ENCODE results near the gene RCSD1. TPM values are rescaled to one million over a fixed set of nuclear protein-coding genes. Genes with fewer than 3 reads are reported as not detected.

RCSD1 gene
- total RNA-seq, 2 experiments from 2014 or later, result 42.3 to 44.6 TPM

- Histone ChIP-seq H3K27me3 (ENCODE audit: control insufficient read depth in 1 of 2, insufficient read depth in 2 of 2, low read length in 2 of 2) (no peaks in the 10 kb centered on the region), H3K36me3 (ENCODE audit: insufficient read depth, low read length) (no peaks in the 10 kb centered on the region), H3K9me3 (ENCODE audit: control insufficient read depth in 1 of 2, insufficient read depth in 1 of 2, low read length in 2 of 2) (no peaks in the 10 kb centered on the region), H3K4me1 (ENCODE audit: insufficient read depth, low read length) (no peaks in the 10 kb centered on the region), H3K27ac (ENCODE audit: low read depth in 1 of 2, low read length in 2 of 2) (no peak overlapping the region), H3K4me3 (ENCODE audit: low read length) (no peak overlapping the region)
- ChIA-PET POLR2A (no interaction called here), CTCF (interaction anchor here (1.1 to 1.3 kb wide), 2 partner anchors 12 to 23 kb away, joined by 3 read pairs; no protein-coding TSS in a partner anchor)
- TF ChIP-seq, protein P1, sequence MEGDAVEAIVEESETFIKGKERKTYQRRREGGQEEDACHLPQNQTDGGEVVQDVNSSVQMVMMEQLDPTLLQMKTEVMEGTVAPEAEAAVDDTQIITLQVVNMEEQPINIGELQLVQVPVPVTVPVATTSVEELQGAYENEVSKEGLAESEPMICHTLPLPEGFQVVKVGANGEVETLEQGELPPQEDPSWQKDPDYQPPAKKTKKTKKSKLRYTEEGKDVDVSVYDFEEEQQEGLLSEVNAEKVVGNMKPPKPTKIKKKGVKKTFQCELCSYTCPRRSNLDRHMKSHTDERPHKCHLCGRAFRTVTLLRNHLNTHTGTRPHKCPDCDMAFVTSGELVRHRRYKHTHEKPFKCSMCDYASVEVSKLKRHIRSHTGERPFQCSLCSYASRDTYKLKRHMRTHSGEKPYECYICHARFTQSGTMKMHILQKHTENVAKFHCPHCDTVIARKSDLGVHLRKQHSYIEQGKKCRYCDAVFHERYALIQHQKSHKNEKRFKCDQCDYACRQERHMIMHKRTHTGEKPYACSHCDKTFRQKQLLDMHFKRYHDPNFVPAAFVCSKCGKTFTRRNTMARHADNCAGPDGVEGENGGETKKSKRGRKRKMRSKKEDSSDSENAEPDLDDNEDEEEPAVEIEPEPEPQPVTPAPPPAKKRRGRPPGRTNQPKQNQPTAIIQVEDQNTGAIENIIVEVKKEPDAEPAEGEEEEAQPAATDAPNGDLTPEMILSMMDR (IDR thresholded peaks at IDR 0.05), result no peak
- intact Hi-C loops (cut with DNase I, micrococcal nuclease), result no loop called here
- no peak overlapping the region for H3K4me3 Mint-ChIP-seq
- ATAC-seq (ENCODE audit: poor library complexity), result no peak
- H3K27me3 Mint-ChIP-seq, result no peaks in the 10 kb centered on the region
- H3K27ac Mint-ChIP-seq, result no peak overlapping the region
- H3K36me3 Mint-ChIP-seq (ENCODE audit: low read depth), result no peaks in the 10 kb centered on the region
- H3K9me3 Mint-ChIP-seq, result no peaks in the 10 kb centered on the region
- DNase-seq, result no peak
- no peaks in the 10 kb centered on the region for H3K4me1 Mint-ChIP-seq (ENCODE audit: low read depth)
Measured at GRCh38 chr1:167588361-167588760, 41.7 kb upstream of the RCSD1 start.

DNA sequence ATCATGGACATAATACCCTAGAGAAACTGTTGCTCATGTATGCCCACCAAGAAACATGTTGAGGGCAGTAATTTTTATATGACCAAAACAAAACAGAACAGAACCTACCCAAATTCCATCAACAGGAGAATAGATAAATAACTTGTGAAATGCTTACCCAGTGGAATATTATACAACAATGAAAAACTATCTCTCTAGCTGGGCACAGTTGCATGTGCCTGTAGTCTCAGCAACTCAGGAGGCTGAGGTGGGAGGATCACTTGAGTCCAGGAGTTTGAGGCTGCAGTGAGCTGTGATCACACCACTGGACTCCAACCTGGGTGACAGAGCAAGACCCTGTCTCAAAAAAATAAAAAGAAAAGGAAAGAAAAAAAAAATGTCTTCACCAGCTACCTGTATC, 37.6 kb upstream of the RCSD1 start:
- Histone ChIP-seq H3K36me3 (ENCODE audit: insufficient read depth, low read length) (no peaks in the 10 kb centered on the region), H3K27ac (ENCODE audit: low read depth in 1 of 2, low read length in 2 of 2) (no peak overlapping the region), H3K4me3 (ENCODE audit: low read length) (no peak overlapping the region), H3K4me1 (ENCODE audit: insufficient read depth, low read length) (no peaks in the 10 kb centered on the region), H3K9me3 (ENCODE audit: control insufficient read depth in 1 of 2, insufficient read depth in 1 of 2, low read length in 2 of 2) (no peaks in the 10 kb centered on the region), H3K27me3 (ENCODE audit: control insufficient read depth in 1 of 2, insufficient read depth in 2 of 2, low read length in 2 of 2) (no peaks in the 10 kb centered on the region)
- ATAC-seq (ENCODE audit: poor library complexity) (no peak), DNase-seq (no peak)
- CTCF ChIA-PET, result interaction anchor here (1.6 kb wide), 1 partner anchor 44 kb away, joined by 6 read pairs; no protein-coding TSS in a partner anchor
- no peaks in the 10 kb centered on the region for H3K27me3 Mint-ChIP-seq
- no peaks in the 10 kb centered on the region for H3K36me3 Mint-ChIP-seq (ENCODE audit: low read depth)
- POLR2A ChIA-PET, result no interaction called here
- no peaks in the 10 kb centered on the region for H3K9me3 Mint-ChIP-seq
- H3K4me1 Mint-ChIP-seq (ENCODE audit: low read depth), result no peaks in the 10 kb centered on the region
- no peak overlapping the region for H3K27ac Mint-ChIP-seq
- TF ChIP-seq, protein P1 (IDR thresholded peaks at IDR 0.05), result no peak
- H3K4me3 Mint-ChIP-seq, result no peak overlapping the region
- intact Hi-C loops (cut with DNase I, micrococcal nuclease), result no loop called here

DNA sequence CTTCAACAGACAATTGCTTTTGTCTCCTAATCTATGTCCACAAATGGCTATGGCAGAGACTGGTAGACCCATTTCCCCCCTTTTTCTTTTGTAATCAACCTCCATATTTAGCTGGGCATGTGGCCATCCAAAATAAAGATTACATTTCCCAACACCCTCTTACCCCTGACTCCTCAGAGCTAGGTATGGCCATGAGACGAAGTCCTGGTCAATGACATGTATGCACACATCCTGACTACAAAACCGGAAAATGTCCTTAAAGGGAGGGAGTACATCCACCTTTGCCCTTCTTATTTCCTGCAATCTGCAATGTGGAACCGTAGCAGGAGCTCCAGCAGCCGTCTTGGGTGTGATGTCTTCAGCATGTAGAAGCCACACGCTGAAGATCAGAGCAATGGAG, 36.2 kb upstream of the RCSD1 start:
- Histone ChIP-seq H3K4me1 (ENCODE audit: insufficient read depth, low read length) (no peaks in the 10 kb centered on the region), H3K9me3 (ENCODE audit: control insufficient read depth in 1 of 2, insufficient read depth in 1 of 2, low read length in 2 of 2) (no peaks in the 10 kb centered on the region), H3K27me3 (ENCODE audit: control insufficient read depth in 1 of 2, insufficient read depth in 2 of 2, low read length in 2 of 2) (no peaks in the 10 kb centered on the region), H3K36me3 (ENCODE audit: insufficient read depth, low read length) (no peaks in the 10 kb centered on the region), H3K4me3 (ENCODE audit: low read length) (no peak overlapping the region), H3K27ac (ENCODE audit: low read depth in 1 of 2, low read length in 2 of 2) (no peak overlapping the region)
- ChIA-PET POLR2A (interaction anchor here (0.7 kb wide), 1 partner anchor 114 kb away, joined by 4 read pairs; no protein-coding TSS in a partner anchor), CTCF (interaction anchor here (1.6 kb wide), 1 partner anchor 43 kb away, joined by 6 read pairs; no protein-coding TSS in a partner anchor)
- Mint-ChIP-seq H3K4me1 (ENCODE audit: low read depth) (no peaks in the 10 kb centered on the region), H3K27ac (no peak overlapping the region), H3K27me3 (no peaks in the 10 kb centered on the region), H3K9me3 (no peaks in the 10 kb centered on the region), H3K36me3 (ENCODE audit: low read depth) (no peaks in the 10 kb centered on the region), H3K4me3 (no peak overlapping the region)
- DNase-seq, result no peak
- TF ChIP-seq, protein P1 (IDR thresholded peaks at IDR 0.05), result no peak
- ATAC-seq (ENCODE audit: poor library complexity), result no peak
- intact Hi-C loops (cut with DNase I, micrococcal nuclease), result no loop called here

All from CD4-positive, alpha-beta T cell (primary cell).